GM19324 (cell line): Measurements from ENCODE around the gene SDK1.

ENCODE experiments used
- ATAC-seq: cut with Tn5 transposase; IDR thresholded peaks from one replicate; pipeline ENCODE4 v1.9.1; 2021; ENCODE audit warnings: mild to moderate bottlenecking, moderate library complexity; ENCODE audit not compliant: unreplicated experiment, low FRiP score

The SDK1 gene

DNA sequence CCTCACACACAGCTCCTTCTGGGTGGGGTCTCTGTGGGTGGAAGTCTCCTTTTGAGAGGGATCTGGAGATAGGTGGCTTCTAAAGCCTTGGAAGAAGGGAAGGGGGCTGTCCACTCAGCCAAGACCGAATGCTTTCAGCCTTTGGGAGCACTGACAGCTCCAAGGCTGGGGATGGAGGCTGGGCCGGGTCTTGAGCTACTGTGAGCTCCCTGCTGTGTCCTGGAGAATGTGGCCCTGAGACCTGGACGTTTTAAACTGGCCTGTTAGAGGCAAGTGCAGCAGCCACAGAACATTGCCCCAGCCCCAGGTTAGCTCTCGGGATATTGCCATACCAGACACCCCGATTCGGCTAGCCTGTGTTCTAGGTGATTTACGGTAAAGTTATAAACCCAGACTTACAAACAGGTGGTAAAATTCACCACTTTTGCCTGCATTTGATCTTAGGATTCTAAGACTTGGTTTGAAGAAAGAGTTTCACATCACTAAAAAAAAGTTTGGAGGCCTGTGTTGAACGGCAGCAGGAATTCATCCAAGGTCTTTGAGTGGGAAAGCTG is 832.5 kb downstream of the SDK1 start:
- ATAC-seq: no peak

DNA sequence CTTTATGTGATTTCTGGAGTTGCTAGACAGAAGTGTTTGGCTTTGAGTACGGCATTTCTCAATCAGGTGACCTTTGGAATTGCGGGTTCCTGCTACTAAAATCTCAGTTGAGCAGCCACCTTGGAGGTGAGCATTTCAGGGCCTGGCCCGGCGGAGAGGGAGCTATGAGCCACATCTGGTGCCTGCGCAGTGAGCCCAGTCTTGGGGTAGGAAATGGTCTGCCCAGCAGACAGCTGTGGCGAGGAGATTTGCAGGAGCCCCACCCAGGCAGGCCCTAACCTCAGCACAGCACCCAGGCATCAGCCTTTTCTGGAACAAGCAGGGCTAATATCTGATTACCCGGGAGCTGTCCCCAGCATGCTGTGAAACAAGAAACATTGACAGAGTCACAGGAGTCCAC is 833.2 kb downstream of the SDK1 start:
- ATAC-seq: no peak

DNA sequence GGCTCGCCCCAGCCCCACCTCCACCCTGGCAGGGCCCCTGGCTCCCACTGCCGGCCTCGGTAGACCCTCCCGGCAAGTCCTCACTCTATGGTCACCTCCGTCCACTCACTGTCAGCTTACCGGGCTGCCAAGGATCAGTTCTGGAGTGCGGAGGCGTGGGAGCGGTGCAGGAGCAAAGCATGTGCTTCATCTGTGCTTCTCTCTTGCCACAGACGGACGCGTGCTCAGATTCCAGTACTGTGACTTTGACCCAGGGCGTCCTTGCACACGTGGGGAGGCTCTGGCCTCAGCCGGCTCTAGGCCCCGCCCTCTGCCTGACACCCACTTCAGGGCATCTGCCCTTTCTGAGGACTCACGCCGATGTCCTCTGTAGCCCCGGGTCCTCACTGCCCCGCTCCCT is 833.6 kb downstream of the SDK1 start:
- no peak for ATAC-seq

DNA sequence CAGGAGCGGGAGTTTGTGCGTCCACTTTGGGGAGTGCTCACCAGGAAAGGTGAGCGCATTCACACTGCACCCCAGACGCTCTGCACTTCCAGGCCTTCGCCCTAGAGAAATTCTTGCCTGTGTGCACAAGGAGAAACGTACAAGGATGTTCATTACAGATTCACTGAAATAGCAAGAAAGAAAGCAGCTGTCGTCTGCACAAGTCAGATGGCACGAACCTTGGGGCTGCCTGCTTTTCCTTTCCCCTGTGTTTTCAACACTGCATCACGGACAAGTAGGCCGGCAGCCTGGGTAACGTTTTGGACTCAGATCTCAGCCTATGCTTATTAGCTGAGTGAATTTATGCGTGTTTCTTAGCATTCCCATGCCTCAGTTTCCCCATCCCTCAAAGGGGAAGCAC is 834.2 kb downstream of the SDK1 start:
- no peak for ATAC-seq

DNA sequence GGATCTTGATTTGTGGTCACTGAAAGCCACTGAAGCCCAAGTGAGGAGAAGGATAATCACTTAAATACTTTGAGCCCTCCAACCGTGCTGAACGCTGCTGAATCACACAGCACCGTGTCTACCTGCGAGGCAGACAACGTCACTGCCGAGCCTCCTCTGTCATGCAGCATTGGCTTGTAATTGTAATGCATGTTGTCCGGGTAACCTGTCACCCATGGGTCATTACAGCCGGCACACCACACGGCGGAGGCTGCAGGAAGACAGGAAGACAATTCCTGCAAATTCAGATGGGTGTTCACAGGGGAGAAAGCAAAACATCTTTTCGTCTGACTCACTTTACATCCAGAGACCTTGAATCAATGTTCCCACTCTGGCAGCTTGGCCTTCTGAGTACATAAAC is 835.0 kb downstream of the SDK1 start:
- no peak for ATAC-seq

DNA sequence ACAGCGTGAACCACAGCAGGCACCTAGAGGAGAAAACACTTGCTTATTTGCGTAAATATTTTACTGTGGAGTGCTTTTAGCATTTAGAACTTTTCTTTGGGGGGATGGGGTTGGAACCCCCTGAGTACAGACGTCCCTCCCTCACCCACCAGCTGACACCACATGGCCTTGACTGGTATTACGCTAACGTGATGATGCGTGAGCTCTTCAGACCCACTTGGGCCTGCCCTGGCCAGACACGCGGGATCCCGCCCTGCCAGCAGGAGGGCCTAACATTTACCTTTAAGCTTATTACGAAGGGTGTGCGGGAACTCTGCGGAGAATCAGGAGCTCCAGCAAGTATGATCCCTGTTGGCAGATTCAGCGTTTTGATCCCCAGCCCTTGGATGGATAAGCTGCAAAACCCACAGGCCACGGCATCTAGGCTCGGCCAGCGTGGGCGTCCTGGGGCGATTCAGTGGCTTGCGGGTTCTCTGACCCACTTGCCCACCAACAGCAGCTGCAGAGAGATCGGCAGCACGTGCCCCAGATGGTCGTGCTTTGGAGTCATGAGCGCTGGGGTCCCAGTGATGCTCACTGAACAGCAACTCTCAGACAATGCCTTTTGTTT is 835.6 kb downstream of the SDK1 start:
- ATAC-seq: no peak

DNA sequence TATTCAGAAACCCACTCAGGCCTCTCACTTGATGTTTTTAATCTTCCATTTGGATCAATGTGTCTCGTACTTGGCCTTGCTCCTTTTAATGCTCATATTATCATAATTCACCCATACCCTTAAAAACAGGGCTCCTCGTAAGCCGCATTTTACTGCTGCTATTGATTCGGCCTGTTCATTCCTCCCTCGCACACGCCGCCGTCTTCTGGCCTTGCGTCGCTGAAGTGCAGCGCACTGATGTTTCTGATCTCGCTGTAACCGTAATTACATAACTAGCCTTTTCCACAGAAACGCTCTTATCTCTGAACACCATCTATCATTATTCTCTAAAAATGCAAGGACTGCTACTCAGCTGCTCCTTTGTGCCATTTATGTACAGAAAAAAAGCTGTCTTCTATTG is 836.5 kb downstream of the SDK1 start:
- no peak for ATAC-seq

DNA sequence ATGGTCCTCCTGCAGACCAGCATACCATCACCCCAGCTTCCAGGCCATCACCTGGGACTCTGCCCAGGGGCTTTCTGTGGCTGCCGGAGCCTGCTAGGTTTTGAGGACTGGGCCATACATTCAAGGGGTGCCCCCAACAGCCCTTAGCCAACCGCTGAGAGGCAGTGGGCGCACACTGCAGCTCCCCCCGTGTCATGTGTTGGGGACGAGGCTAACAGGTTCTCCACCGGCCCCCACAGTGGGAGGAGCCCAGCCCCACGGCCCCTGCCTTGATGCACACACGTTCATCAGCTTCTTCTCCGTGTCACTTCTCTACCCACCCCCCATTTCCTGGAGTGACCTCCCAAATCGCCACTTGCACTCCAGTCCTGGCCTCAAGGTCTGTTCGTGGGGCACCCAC is 837.8 kb downstream of the SDK1 start:
- ATAC-seq: no peak

DNA sequence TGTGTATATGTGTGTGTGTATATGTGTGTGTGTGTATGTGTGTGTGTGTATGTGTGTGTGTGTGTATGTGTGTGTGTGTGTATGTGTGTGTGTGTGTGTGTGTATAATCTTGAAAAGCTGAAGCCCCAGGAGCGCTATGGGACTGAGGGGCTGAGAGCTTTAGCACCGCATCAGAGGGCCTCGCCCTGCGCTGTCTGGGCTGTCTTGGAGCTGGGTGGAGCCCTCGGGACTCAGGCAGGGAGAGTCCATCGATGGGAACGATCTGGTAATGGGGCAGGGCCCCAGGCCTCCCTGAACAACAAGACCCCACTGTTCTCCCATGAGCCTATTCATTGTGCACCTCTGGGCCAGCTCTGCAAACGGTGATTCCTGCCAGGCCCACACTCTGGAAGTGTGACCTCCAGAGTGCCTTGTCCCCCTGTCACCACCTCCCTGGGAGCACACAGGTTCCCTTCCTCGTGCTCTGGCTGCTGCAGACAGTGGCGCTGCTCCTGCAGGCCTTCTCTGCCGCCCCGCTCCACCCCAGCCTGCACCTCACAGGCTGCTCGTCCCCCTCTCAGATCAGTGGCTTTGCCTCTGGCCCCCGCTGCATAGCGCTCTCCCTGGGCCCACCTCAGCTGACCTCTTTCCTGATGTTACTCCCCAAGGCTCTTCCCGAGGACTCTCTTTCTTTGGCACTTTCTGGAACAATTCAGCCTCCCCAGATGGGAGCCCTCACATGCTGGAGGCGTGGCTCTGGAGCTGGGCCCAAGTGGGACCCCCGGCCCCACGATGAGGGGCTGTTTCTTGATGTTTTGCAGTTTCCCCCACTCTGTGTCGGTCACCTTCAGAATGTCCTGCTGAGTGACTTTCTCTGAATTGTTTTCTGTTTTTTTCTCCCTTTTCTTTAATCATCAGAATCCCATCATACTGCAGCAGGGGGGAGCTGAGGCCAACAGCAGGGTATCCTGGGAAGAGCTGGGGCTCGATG is 838.9 kb downstream of the SDK1 start:
- ATAC-seq: no peak

DNA sequence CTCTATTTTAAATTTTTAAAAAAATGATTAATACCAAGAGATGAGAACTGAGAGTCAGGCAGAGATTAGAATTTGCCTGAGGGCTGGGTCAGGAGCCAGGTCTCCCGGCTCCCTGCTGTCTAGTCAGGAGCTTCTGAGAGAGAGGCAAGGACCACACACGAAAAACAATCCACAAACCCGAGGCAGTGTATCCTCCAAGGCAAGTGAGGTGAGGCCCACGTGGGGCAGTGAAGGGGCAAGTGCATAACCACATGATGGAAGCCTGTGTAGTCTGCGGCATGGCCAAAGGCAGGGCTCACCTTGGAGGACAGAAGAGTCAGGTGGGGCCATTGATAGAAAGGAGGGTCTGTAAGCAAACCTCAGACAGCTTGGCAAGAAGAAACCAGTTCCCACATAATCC is 839.9 kb downstream of the SDK1 start:
- ATAC-seq: no peak

DNA sequence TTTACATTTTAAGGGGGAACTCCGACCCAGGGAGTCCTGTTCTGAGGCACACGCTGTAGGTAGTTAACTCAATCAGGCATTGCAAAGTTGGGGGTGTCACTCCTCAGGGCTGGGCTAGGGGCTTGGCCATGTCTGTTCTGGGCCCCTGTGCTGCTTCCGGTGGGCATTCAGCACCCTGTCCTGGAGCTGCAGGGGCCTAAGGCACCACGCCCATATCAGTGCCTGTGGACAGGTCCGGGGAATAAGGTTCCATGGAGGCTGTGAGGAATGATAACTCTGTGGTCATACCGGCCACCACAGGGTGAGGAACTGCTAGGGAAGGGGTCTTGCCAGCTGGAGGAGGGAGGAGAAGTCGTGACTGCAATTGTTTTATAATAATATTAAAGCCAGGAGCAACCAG is 842.0 kb downstream of the SDK1 start:
- no peak for ATAC-seq

DNA sequence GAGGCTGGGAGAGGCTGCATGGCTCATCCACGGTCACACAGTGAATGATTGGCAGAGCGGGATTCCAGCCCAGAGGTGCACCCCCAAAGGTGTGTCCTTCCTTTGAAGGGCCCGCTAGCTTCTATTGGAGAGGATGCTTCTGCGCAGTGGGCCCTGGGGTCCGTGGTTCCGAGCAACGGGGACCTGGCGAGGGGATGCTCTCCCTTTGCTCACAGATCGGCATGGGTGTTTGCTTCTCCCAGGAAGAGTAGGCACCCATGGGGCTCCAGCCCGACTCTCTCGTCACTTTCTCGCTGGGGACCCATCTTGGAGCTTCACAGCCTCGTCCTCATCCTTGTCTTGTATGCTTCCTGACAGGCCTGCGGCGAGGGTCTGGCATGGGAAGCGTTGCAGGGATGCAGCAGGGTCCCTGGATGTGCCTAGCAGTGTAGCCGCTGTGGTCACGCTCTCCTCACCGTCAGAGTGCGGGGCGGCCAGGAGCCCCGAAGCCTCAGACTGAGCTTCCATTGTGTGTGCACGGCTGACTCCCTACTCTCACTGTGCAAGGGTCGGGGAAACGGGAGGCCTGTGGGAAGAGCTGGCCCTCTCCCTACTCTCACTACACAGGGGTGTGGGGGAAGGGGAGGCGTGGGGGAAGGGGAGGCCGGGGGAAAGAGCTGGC is 842.6 kb downstream of the SDK1 start:
- no peak for ATAC-seq

DNA sequence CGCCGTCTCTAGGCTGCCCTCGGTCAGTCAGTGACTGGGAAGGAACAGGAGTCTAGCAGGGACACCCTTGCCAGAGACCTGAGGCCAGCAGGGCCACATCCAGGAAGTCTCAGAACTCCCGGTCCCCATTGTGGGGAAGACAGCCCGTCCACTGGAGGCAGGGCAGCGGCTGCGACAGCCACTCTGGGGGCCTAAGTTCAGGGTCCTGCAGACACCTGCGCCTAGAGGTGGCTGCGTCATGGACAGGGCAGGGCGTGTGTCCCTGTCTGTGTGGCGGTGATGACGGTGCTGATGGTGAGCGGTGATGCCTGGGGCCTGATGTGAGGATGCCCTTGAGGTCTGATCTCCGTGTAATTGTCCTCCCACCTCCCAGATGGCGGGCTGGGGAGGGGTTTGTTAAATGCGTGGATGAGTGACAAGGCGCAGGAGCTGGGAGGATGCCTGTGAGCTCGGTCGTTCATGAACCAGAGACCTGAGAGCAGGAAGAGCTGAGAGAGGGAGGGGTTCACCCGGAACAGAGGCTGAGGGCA is 843.2 kb downstream of the SDK1 start:
- no peak for ATAC-seq

DNA sequence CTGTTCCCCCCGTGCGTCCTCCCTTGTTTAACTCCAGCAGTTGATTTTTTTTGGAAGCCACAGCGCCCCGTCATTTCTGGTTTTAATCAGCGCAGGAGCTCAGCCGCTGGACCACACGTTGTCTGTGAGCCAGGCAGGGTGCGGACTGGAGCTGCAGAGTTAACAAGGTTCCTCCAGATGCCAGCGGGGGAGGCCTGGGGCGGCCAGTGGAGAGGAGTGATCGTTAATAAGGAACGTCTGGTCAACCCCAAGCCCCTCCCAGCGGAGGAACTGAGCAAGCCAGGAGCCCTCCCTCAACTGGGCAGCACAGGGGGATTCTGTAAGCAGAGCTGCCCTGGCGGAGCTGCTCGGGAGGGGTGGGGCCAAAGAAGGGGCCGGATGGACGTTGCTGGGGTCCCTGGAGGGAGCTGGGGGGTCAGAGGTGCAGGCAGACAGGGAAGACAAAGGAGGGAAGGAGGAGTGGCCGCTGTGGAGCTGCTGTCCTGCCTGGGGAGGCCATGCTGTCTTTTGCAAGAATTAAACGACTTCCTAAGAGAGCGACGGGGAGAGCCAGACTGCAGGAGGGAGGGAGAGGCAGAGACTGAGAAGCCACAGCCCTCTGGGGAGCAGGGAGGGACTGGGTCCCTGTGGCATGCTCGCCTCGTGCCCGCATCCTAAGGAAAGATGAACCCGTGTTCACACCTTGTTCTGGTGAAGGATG is 843.9 kb downstream of the SDK1 start:
- no peak for ATAC-seq

DNA sequence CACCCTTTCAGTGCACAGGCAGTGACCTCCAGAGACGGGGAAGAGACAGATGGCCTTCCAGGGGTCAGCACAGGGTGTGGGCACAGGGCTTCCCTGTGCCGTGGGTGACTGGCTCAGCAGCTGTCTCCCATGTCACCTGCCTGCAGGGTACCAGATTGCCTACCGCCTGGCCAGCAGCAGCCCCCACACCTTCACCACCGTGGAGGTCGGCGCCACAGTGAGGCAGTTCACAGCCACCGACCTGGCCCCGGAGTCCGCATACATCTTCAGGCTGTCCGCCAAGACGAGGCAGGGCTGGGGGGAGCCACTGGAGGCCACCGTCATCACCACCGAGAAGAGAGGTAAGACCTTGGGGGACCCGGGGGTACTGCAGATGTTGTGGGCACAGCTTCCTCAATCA is 844.5 kb downstream of the SDK1 start:
- no peak for ATAC-seq

DNA sequence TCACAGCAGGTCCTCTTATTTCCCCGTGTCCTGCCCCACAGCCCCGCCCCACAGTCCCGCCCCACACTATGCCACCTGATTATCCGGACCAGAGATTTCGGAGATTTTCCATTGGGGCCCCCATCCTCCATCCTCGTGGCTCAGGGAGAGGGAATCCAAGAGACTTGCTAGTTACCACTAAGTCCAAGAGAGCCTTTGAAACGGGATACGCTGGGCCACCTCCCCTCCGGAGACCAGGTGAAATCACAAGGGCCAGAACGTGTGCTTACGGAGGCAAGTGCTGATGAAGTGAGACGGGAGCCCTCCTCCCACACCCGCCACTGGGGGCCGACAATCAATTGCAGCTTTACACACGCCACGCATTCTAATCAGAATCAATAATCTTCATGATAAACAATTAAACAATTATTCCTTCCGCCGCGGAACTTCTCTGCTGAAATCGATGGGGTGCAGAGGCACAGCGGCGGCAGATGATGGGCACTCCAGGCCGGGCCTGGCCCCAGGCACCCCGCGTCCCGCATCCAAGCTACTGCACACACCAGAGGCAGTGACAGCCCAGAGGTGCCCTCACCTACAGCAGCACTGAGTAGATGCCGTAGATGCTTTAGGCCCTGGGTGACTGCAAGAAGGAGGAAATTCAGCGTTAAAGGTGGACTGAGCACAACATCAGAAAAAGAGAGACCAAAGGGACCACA is 847.0 kb downstream of the SDK1 start:
- ATAC-seq: no peak

DNA sequence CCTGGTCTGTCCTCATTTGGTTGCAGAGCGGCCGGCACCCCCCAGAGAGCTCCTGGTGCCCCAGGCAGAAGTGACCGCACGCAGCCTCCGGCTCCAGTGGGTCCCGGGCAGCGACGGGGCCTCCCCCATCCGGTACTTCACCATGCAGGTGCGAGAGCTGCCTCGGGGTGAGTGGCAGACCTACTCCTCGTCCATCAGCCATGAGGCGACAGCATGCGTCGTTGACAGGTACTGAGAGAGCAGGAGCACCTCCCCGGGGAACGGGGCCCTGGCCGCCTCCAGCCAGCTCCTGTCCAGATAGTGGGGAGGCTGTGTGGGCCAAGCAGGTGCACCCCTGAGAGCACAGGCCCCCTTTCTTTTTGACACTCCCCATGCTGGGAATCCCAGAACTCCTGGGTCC is 848.2 kb downstream of the SDK1 start:
- ATAC-seq: no peak

DNA sequence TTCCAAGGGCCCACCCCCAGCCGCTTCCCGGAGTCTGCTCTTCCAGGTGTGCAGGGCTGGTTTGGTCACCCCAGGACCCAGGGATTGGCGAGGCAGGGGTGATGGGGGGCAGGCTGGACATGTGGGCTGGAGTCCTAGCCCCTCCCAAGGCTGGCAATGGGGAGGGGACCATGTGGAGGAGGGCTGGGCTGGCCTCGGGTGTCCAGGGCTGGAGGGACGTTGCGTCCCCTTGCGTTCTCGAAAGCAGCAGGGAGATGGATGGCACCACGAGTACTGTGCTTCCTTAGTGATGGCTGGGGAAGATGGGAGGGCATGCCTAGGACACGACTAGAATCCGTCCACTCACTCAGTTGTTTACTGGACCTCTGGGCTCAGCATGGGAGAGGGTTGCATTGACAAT is 848.6 kb downstream of the SDK1 start:
- no peak for ATAC-seq

DNA sequence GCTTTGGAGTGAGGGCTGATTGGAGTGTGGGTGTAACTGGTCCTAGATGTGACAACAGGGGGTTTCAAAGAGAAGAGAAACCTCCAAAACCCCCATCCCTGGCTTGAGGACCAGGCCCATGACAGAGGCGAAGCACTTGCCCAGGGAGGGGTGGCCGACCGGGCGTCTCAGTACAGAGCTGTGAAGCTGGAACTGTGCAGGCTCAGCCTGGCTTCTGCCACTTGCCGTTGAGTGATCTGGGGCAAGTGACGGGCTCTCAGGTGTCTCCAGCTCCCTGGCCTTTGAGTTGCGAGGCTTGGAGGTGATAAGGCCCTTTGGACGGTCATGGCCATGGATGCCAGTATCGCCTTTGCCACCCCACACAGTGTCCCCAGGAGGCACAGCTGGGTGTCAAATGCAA is 849.7 kb downstream of the SDK1 start:
- no peak for ATAC-seq

DNA sequence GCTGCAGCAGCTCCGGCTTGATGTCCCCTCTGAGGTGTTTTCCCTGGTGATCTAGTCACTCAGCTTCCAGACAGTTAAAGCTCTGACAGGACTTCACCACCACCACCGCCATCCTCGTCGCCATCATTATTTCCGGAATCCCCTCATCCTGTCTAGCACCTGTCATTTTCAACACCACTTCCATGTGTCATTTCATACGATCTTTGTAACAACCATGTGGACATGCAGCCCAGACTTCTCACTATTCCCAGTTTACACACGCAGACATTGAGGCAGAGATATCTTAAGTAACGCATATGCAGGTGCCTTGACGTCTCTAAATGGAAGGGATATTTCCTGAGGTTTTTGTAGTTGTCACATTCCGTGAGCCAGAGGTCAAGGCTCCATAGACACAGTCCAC is 850.5 kb downstream of the SDK1 start:
- no peak for ATAC-seq
